ENCODE measurements around the gene CAMK2N1. TPM values are rescaled to one million over a fixed set of nuclear protein-coding genes. Genes with fewer than 3 reads are reported as not detected.

The CAMK2N1 gene
- total and polyA plus RNA-seq, 10 of the 15 experiments (the other 5 are each of a cell fraction or from before 2014, with no cell fraction given) = 0.23 TPM; not detected in 9

- TF ChIP-seq CEBPZ (IDR thresholded peaks at IDR 0.05; ENCODE audit: low read depth, low read length) (no peak), RELB (IDR thresholded peaks at IDR 0.05; ENCODE audit: low read depth) (no peak), ZSCAN29 (IDR thresholded peaks at IDR 0.05) (no peak), SP1 (IDR thresholded peaks at IDR 0.05; ENCODE audit: low read depth, low read length) (no peak), E2F8 (IDR thresholded peaks at IDR 0.05; ENCODE audit: low read depth, partially characterized antibody) (no peak)
Measured at GRCh38 chr1:20481643-20482498, 4.1 kb downstream of the CAMK2N1 start (continued).
